Stomach (tissue), 4 donors: ENCODE results near the gene B9D2.

Experiments used
- CTCF ChIP-seq, 7 experiments: fragments of 450-650 bp in 4 of 7; fragments of 200-600 bp in 3 of 7; sonication (generic) in 3 of 7; IDR thresholded peaks; one replicate each; pipeline ENCODE4 v1.5.1; 2016 to 2019; ENCODE audit warnings: antibody characterized with exemption in 7 of 7, control low read depth in 2 of 7, mild to moderate bottlenecking in 1 of 7
- EP300 ChIP-seq: sonication (generic); formaldehyde crosslinking; IDR thresholded peaks from one replicate; pipeline ENCODE4 v1.6.1; 2017; ENCODE audit warnings: antibody characterized with exemption
- POLR2A ChIP-seq, 4 donors: fragments of 450-650 bp; IDR thresholded peaks; one replicate each; pipeline ENCODE4 v1.6.1; 2016; ENCODE audit warnings: antibody characterized with exemption in 4 of 4, control low read depth in 2 of 4, mild to moderate bottlenecking in 1 of 4, moderate library complexity in 1 of 4
- POLR2AphosphoS5 ChIP-seq, 3 donors: sonication (generic); formaldehyde crosslinking; IDR thresholded peaks; one replicate each; pipeline ENCODE4 v1.6.1; 2016; ENCODE audit warnings: antibody characterized with exemption in 3 of 3

GRCh38 chr19:41411968-41412265 is 48.0 kb upstream of the B9D2 start:
- TF ChIP-seq CTCF (IDR thresholded peaks at IDR 0.05) (no peak), POLR2A (IDR thresholded peaks at IDR 0.05) (no peak), POLR2AphosphoS5 (IDR thresholded peaks at IDR 0.05) (no peak), EP300 (no peak)
